Endothelial cell of umbilical vein (primary cell): ENCODE data around the gene RNF10.

Source experiments
- POLR2A ChIP-seq: IDR thresholded peaks from 2 replicates; pipeline ENCODE4 v1.6.1; 2012; ENCODE audit warnings: low read depth, mild to moderate bottlenecking, control low read depth, low read length
- POLR2AphosphoS5 ChIP-seq: IDR thresholded peaks from 2 replicates; pipeline ENCODE4 v1.6.1; 2012; ENCODE audit warnings: low read depth, mild to moderate bottlenecking, control low read depth, low read length, moderate library complexity; ENCODE audit not compliant: insufficient read depth
- TF ChIP-seq, protein P1 (sequence below), 2 donors: IDR thresholded peaks; 1 replicate in 1 of 2; 2 replicates in 1 of 2; pipeline ENCODE4 v1.5.1; 2011; ENCODE audit warnings: low read length in 2 of 2, mild to moderate bottlenecking in 2 of 2, moderate library complexity in 2 of 2, control low read depth in 1 of 2, inconsistent platforms in 1 of 2, low read depth in 1 of 2; ENCODE audit not compliant: insufficient read depth in 1 of 2; ENCODE audit errors: extremely low read depth in 1 of 2

DNA sequence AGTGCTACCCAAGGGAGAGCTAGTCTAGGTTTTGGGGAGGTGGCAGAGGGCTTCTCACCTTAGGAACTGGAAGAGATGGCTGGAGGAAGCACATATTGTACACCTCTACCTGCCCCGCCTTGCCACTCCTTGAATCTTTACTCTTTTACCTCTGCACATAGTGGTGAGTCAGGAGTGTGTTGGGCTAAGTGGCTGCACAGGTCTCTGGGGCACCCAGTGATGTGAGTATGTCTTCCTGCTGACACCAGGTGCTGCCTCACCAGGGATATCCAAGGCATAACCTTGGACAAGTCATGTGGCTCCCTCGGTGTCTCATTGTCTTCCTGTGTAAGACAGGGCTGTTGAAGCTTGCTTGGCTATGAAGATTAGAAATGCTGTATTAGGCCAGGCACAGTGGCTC, 86.5 kb downstream of the RNF10 start:
- TF ChIP-seq, protein P1, sequence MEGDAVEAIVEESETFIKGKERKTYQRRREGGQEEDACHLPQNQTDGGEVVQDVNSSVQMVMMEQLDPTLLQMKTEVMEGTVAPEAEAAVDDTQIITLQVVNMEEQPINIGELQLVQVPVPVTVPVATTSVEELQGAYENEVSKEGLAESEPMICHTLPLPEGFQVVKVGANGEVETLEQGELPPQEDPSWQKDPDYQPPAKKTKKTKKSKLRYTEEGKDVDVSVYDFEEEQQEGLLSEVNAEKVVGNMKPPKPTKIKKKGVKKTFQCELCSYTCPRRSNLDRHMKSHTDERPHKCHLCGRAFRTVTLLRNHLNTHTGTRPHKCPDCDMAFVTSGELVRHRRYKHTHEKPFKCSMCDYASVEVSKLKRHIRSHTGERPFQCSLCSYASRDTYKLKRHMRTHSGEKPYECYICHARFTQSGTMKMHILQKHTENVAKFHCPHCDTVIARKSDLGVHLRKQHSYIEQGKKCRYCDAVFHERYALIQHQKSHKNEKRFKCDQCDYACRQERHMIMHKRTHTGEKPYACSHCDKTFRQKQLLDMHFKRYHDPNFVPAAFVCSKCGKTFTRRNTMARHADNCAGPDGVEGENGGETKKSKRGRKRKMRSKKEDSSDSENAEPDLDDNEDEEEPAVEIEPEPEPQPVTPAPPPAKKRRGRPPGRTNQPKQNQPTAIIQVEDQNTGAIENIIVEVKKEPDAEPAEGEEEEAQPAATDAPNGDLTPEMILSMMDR (IDR thresholded peaks at IDR 0.05; ENCODE audit: extremely low read depth in 1 of 2, insufficient read depth in 1 of 2, low read depth in 1 of 2, low read length in 2 of 2) = no peak
- TF ChIP-seq POLR2A (no peak), POLR2AphosphoS5 (no peak)
